Gastrocnemius medialis (tissue), 4 donors: ENCODE data around the gene PLEKHH2.

Experiments used
- CTCF ChIP-seq, 5 experiments: fragments of 450-650 bp in 3 of 5; fragments of 200-600 bp in 2 of 5; sonication (generic) in 2 of 5; IDR thresholded peaks in 4 of 5; conservative IDR thresholded peaks in 1 of 5; 1 replicate in 4 of 5; 2 replicates in 1 of 5; pipeline ENCODE4 v1.5.1; 2016 to 2019; ENCODE audit warnings: antibody characterized with exemption in 5 of 5, mild to moderate bottlenecking in 3 of 5, moderate library complexity in 3 of 5
- POLR2A ChIP-seq, 2 donors: fragments of 450-650 bp; IDR thresholded peaks; one replicate each; pipeline ENCODE4 v1.6.1; 2017; ENCODE audit warnings: antibody characterized with exemption in 2 of 2, mild to moderate bottlenecking in 2 of 2, moderate library complexity in 2 of 2

- no peak for TF ChIP-seq CTCF (IDR thresholded peaks at IDR 0.05 in 4 of 5, conservative IDR thresholded peaks at IDR 0.05 in 1 of 5)
- TF ChIP-seq POLR2A (IDR thresholded peaks at IDR 0.05) = no peak
These were observed 101.2 kb downstream of the PLEKHH2 start for GRCh38 chr2:43738257-43738656.
